IMR-90 (cell line): Measurements from ENCODE around the gene FGR. TPM values are rescaled to one million over a fixed set of nuclear protein-coding genes. Genes with fewer than 3 reads are reported as not detected.

Source experiments
- ATAC-seq: fragments of 200-7000 bp; cut with Tn5 transposase; 2 replicates; pipeline ENCODE4 v1.9.1; 2020; ENCODE audit warnings: low read depth, mild to moderate bottlenecking, moderate library complexity
- BruUV-seq: library from RNA; stranded (reverse); fragments of 400-500 nt; replicated peaks from 2 replicates; lab custom pipeline; 2021; lab: Mats Ljungman, UMichigan
- CTCF ChIA-PET: fragments of 300-600 bp; formaldehyde crosslinking; extraction: SDS; loops from one replicate; lab custom pipeline; 2021; ENCODE audit warnings: antibody characterized with exemption; lab: Yijun Ruan, JAX
- POLR2A ChIA-PET: fragments of 300-600 bp; sonication (Branson Sonifier 250); formaldehyde crosslinking; loops from one replicate; lab custom pipeline; 2022; ENCODE audit warnings: antibody characterized with exemption; ENCODE audit not compliant: unreplicated experiment; lab: Charles Lee
- DNase-seq: peaks from one replicate; pipeline ENCODE4 v3.0.0; 2013
- H2AFZ ChIP-seq: replicated peaks from 2 replicates; pipeline ENCODE3; 2013; ENCODE audit warnings: low read length, mild to moderate bottlenecking; ENCODE audit not compliant: poor library complexity
- H2AK5ac ChIP-seq: 2 replicates; pipeline ENCODE4 v1.6.1; 2013; ENCODE audit warnings: low read depth, low read length, inconsistent platforms
- H2AK9ac ChIP-seq: replicated peaks from 2 replicates; pipeline ENCODE3; 2013; ENCODE audit warnings: mild to moderate bottlenecking, low read depth, low read length, moderate library complexity; ENCODE audit not compliant: poor library complexity
- H2BK120ac ChIP-seq: 2 replicates; pipeline ENCODE4 v1.6.1; 2013; ENCODE audit warnings: low read depth, low read length, inconsistent platforms
- H2BK15ac ChIP-seq: 3 replicates; pipeline ENCODE4 v1.6.1; 2013; ENCODE audit warnings: low read depth, low read length, inconsistent platforms
- H2BK20ac ChIP-seq: 2 replicates; pipeline ENCODE4 v1.6.1; 2013; ENCODE audit warnings: low read depth, mild to moderate bottlenecking, inconsistent platforms, low read length, moderate library complexity
- H2BK5ac ChIP-seq: 2 replicates; pipeline ENCODE4 v1.6.1; 2013; ENCODE audit warnings: mild to moderate bottlenecking, low read depth, low read length, inconsistent platforms; ENCODE audit not compliant: poor library complexity, severe bottlenecking
- H3K14ac ChIP-seq: replicated peaks from 2 replicates; pipeline ENCODE4 v1.6.1; 2013; ENCODE audit warnings: low read depth, low read length, inconsistent platforms
- H3K18ac ChIP-seq: 2 replicates; pipeline ENCODE4 v1.6.1; 2013; ENCODE audit warnings: low read depth, low read length, control low read depth
- H3K23ac ChIP-seq: 2 replicates; pipeline ENCODE4 v1.6.1; 2013; ENCODE audit warnings: low read depth, low read length, inconsistent platforms
- H3K27ac ChIP-seq: 2 replicates; pipeline ENCODE4 v1.5.1; 2013; ENCODE audit warnings: mild to moderate bottlenecking, control low read depth, low read length; ENCODE audit not compliant: insufficient read depth
- H3K27me3 ChIP-seq: 2 replicates; pipeline ENCODE4 v1.6.1; 2013; ENCODE audit warnings: low read length; ENCODE audit not compliant: control insufficient read depth, insufficient read depth
- H3K36me3 ChIP-seq: 2 replicates; pipeline ENCODE4 v1.6.1; 2013; ENCODE audit warnings: low read length, mixed read lengths; ENCODE audit not compliant: control insufficient read depth, insufficient read depth
- H3K4ac ChIP-seq: 2 replicates; pipeline ENCODE4 v1.6.1; 2013; ENCODE audit warnings: low read depth, low read length, inconsistent platforms
- H3K4me1 ChIP-seq: 2 replicates; pipeline ENCODE4 v1.6.1; 2013; ENCODE audit warnings: low read length, mixed read lengths; ENCODE audit not compliant: control insufficient read depth, insufficient read depth
- H3K4me2 ChIP-seq: 2 replicates; pipeline ENCODE4 v1.6.1; 2013; ENCODE audit warnings: low read depth, mild to moderate bottlenecking, control low read depth, low read length, moderate library complexity
- H3K4me3 ChIP-seq: 2 replicates; pipeline ENCODE4 v1.5.1; 2013; ENCODE audit warnings: low read depth, mild to moderate bottlenecking, control low read depth, low read length, moderate library complexity; ENCODE audit not compliant: insufficient read depth
- H3K56ac ChIP-seq: 2 replicates; pipeline ENCODE4 v1.6.1; 2013; ENCODE audit warnings: low read length, inconsistent platforms; ENCODE audit not compliant: insufficient read depth; ENCODE audit errors: extremely low read depth
- H3K79me1 ChIP-seq, 2 experiments: 2 replicates each; pipeline ENCODE4 v1.6.1; 2013; ENCODE audit warnings: low read length in 2 of 2, inconsistent platforms in 1 of 2, low read depth in 1 of 2
- H3K9ac ChIP-seq: 2 replicates; pipeline ENCODE4 v1.6.1; 2013; ENCODE audit warnings: low read depth, low read length, control low read depth
- H3K9me1 ChIP-seq: 2 replicates; pipeline ENCODE4 v1.6.1; 2013; ENCODE audit warnings: low read length, inconsistent platforms; ENCODE audit not compliant: insufficient read depth
- H3K9me3 ChIP-seq: 2 replicates; pipeline ENCODE4 v1.6.1; 2013; ENCODE audit warnings: low read length; ENCODE audit not compliant: control insufficient read depth, insufficient read depth
- H4K20me1 ChIP-seq: 2 replicates; pipeline ENCODE4 v1.6.1; 2013; ENCODE audit warnings: low read length, inconsistent platforms; ENCODE audit not compliant: insufficient read depth
- H4K5ac ChIP-seq: 2 replicates; pipeline ENCODE4 v1.6.1; 2013; ENCODE audit warnings: mild to moderate bottlenecking, low read depth, low read length, control low read depth
- H4K8ac ChIP-seq, 2 experiments: 2 replicates each; pipeline ENCODE4 v1.6.1; 2013; ENCODE audit warnings: low read depth in 2 of 2, low read length in 2 of 2, control low read depth in 1 of 2, inconsistent platforms in 1 of 2
- H4K91ac ChIP-seq: 2 replicates; pipeline ENCODE4 v1.6.1; 2013; ENCODE audit warnings: low read depth, low read length, inconsistent platforms; ENCODE audit not compliant: insufficient read depth
- CHD1 ChIP-seq: IDR thresholded peaks from 2 replicates; pipeline ENCODE4 v1.6.1; 2012; ENCODE audit warnings: low read depth, low read length, improper control_type of control experiment
- RAD21 ChIP-seq: IDR thresholded peaks from 2 replicates; pipeline ENCODE4 v1.6.1; 2012; ENCODE audit warnings: low read length, improper control_type of control experiment
- RFX5 ChIP-seq: IDR thresholded peaks from 2 replicates; pipeline ENCODE4 v1.8.0; 2012; ENCODE audit warnings: low read depth, mild to moderate bottlenecking, low read length, moderate library complexity
- WGBS, 2 experiments: methylation state at CpG; one replicate each; pipeline versions ENCODE4 v1.1.5 to v1.1.7; 2013; ENCODE audit warnings: missing lambda C conversion rate in 2 of 2; ENCODE audit not compliant: insufficient read length in 1 of 2; ENCODE audit errors: extremely low coverage in 2 of 2; 5-methylcytosine and 5-hydroxymethylcytosine counted together
- dilution Hi-C: fragments of 300-500 bp; cut with HindIII; formaldehyde crosslinking; loops from one replicate; pipeline ENCODE4 v1.14.3; 2018; ENCODE audit warnings: low sequenced_read_pairs; ENCODE audit not compliant: unreplicated experiment
- in situ Hi-C: fragments of 300-500 bp; cut with MboI; formaldehyde crosslinking; loops from 3 replicates; pipeline ENCODE4 v1.14.3; 2019; ENCODE audit warnings: low sequenced_read_pairs, inconsistent platforms, mixed read lengths
- intact Hi-C: fragments of 100-400 bp; cut with micrococcal nuclease; formaldehyde crosslinking; loops from 2 replicates; pipeline ENCODE4 v1.10.0; 2022
- polyA plus RNA-seq, 3 experiments: library from polyadenylated mRNA; depleted of rRNA; stranded (reverse); fragments of >200 nt; gene quantifications; 2 replicates each; pipeline ENCODE4 v1.2.3, GENCODE V29; 2012; ENCODE audit warnings: low replicate concordance in 1 of 3
- total RNA-seq: library from RNA; depleted of rRNA; stranded (reverse); fragments of >200 nt; gene quantifications from 2 replicates; pipeline ENCODE4 v1.2.3, GENCODE V29; 2012

The FGR gene
- total and polyA plus RNA-seq, 2 of the 4 experiments (the other 2 are of a cell fraction) = not detected

DNA sequence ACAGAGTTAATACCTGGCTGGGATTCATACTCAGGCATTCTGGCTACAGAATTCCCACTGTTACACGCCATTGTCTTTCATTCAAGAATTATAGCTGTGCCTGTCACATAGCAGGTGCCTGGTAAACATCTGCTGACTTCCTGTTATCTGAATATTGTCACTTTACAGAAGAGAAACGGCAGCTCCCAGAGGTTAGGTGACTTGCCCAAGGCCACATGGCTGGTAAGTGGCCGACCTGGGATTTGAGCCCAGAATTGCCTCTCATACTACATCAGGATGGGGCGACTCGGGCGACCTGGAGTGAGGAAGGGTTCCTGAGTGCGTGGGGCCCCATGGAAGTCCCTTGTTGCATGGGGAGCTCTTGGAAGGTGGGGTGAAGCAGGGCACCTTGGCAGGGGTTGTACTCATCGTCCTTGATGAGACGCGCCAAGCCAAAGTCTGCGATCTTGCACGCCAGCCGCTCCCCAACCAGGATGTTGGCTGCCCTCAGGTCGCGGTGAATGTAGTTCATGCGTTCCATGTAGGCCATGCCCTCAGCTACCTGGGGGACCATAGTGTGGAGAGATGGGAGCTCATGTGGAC lies 20.9 kb downstream of the FGR start:
- H3K79me1 ChIP-seq = no peaks in the 10 kb centered on the region
- no peak overlapping the region for H2BK120ac ChIP-seq
- H2AK9ac ChIP-seq = no peak overlapping the region
- no TSS peak for BruUV-seq
- no peak overlapping the region for H3K14ac ChIP-seq
- no peaks in the 10 kb centered on the region for H3K9me1 ChIP-seq
- H3K27ac ChIP-seq = no peak overlapping the region
- H3K36me3 ChIP-seq = no peaks in the 10 kb centered on the region
- no peak overlapping the region for H3K9ac ChIP-seq
- no peak overlapping the region for H4K5ac ChIP-seq
- H3K56ac ChIP-seq = no peak overlapping the region
- H2AFZ ChIP-seq = peak overlapping the region; percentile 19
- no peak overlapping the region for H3K4ac ChIP-seq
- no peak overlapping the region for H2AK5ac ChIP-seq
- no peak overlapping the region for H2BK15ac ChIP-seq
- no peak overlapping the region for H4K8ac ChIP-seq
- H2BK5ac ChIP-seq = no peak overlapping the region
- CTCF ChIA-PET = interaction anchor here (1.5 kb wide), 1 partner anchor 57 kb away, joined by 4 read pairs; no protein-coding TSS in a partner anchor
- H3K4me1 ChIP-seq = no peaks in the 10 kb centered on the region
- H4K20me1 ChIP-seq = no peaks in the 10 kb centered on the region
- in situ Hi-C loops (loop anchor here (5.0 kb wide), 1 partner anchor 48 kb away; no protein-coding TSS in a partner anchor), intact Hi-C loops (no loop called here), dilution Hi-C loops (no loop called here)
- TF ChIP-seq CHD1 (no peak), RAD21 (no peak), RFX5 (no peak)
- no peak overlapping the region for H3K23ac ChIP-seq
- no peak overlapping the region for H3K4me2 ChIP-seq
- H3K18ac ChIP-seq = no peak overlapping the region
- no peaks in the 10 kb centered on the region for H3K9me3 ChIP-seq
- POLR2A ChIA-PET = no interaction called here
- no peak for DNase-seq
- H4K91ac ChIP-seq = no peak overlapping the region
- no peak overlapping the region for H2BK20ac ChIP-seq
- 83% methylated on average over 1 of the region's 16 CpGs; no CpG with 5 or more reads in 1 of the 2 experiments for WGBS, 2 experiments
- no peak for ATAC-seq
- H3K4me3 ChIP-seq = no peak overlapping the region
- peaks cover 46% of the 10 kb centered on the region for H3K27me3 ChIP-seq
